ENCODE data around the gene C17orf78.
"Not testable (repeated sequence)": the region's sequence is repeated elsewhere in the genome, so short reads cannot be mapped to it uniquely, and the experiment has no call there.

The C17orf78 gene

GRCh38 chr17:37386462-37386861 is 10.7 kb downstream of the C17orf78 start:
- no peak for DNase-seq (ENCODE audit: low spot score)

GRCh38 chr17:37388266-37388665 is 12.5 kb downstream of the C17orf78 start:
- DNase-seq (ENCODE audit: low spot score), result peak; percentile 74

GRCh38 chr17:37389160-37389559 is 13.4 kb downstream of the C17orf78 start:
- DNase-seq (ENCODE audit: low spot score), result no peak

- no peak for DNase-seq (ENCODE audit: low spot score)
These were observed 15.4 kb downstream of the C17orf78 start for GRCh38 chr17:37391146-37391545.

- peak; percentile 92 for DNase-seq (ENCODE audit: low spot score)
These were observed 16.3 kb downstream of the C17orf78 start for GRCh38 chr17:37392024-37392590.

GRCh38 chr17:37393352-37393751 is 17.6 kb downstream of the C17orf78 start:
- no peak for DNase-seq (ENCODE audit: low spot score)

GRCh38 chr17:37399265-37399803 is 23.5 kb downstream of the C17orf78 start:
- peak; percentile 28 for DNase-seq (ENCODE audit: low spot score)

- DNase-seq (ENCODE audit: low spot score), result no peak
These were observed 24.7 kb downstream of the C17orf78 start for GRCh38 chr17:37400505-37400904.

- DNase-seq (ENCODE audit: low spot score), result not testable (repeated sequence)
These were observed 29.7 kb downstream of the C17orf78 start for GRCh38 chr17:37405522-37405921.

GRCh38 chr17:37405955-37406634 is 30.3 kb downstream of the C17orf78 start:
- DNase-seq (ENCODE audit: low spot score), result peak; percentile 19

GRCh38 chr17:37406635-37407461 is 31.1 kb downstream of the C17orf78 start, which contains the start of the genes ACACA and TADA2A:
Gene ACACA, minus strand, starts transcription at chr17:37406836. Its CDS starts 537 bp downstream, at chr17:37406299.
Gene TADA2A, plus strand, starts transcription at chr17:37406886. Its CDS starts 4,480 bp downstream, at chr17:37411366.
- peak; percentile 89 for DNase-seq (ENCODE audit: low spot score)

- not testable (repeated sequence) for DNase-seq (ENCODE audit: low spot score)
These were observed 32.3 kb downstream of the C17orf78 start for GRCh38 chr17:37408145-37408479.

GRCh38 chr17:37410357-37410756 is 34.6 kb downstream of the C17orf78 start:
- no peak for DNase-seq (ENCODE audit: low spot score)

- no peak for DNase-seq (ENCODE audit: low spot score)
These were observed 38.2 kb downstream of the C17orf78 start for GRCh38 chr17:37413875-37414519.

- DNase-seq (ENCODE audit: low spot score), result no peak
These were observed 42.1 kb downstream of the C17orf78 start for GRCh38 chr17:37417852-37418251.

GRCh38 chr17:37422971-37423625 is 47.3 kb downstream of the C17orf78 start:
- peak; percentile 15 for DNase-seq (ENCODE audit: low spot score)

- DNase-seq (ENCODE audit: low spot score), result no peak
These were observed 49.5 kb downstream of the C17orf78 start for GRCh38 chr17:37425268-37425667.

GRCh38 chr17:37429039-37429438 is 53.3 kb downstream of the C17orf78 start:
- no peak for DNase-seq (ENCODE audit: low spot score)

- no peak for DNase-seq (ENCODE audit: low spot score)
These were observed 53.7 kb downstream of the C17orf78 start for GRCh38 chr17:37429453-37429852.

- DNase-seq (ENCODE audit: low spot score), result peak; percentile 45
These were observed 54.4 kb downstream of the C17orf78 start for GRCh38 chr17:37430051-37430627.

GRCh38 chr17:37432671-37433070 is 56.9 kb downstream of the C17orf78 start:
- no peak for DNase-seq (ENCODE audit: low spot score)
